ENCODE data around the gene PDE5A.
A peak's percentile ranks its signal among the peaks of the same experiment; 100 is the strongest.

PDE5A gene

GRCh38 chr4:119536572-119537528 is 91.8 kb downstream of the PDE5A start:
- TF ChIP-seq CTCF (conservative IDR thresholded peaks at IDR 0.05; ENCODE audit: low read length): no peak
- no peak overlapping the region for H3K4me3 ChIP-seq (ENCODE audit: low read length)
- peak; percentile 44 for DNase-seq (ENCODE audit: low read depth)

- no peak for DNase-seq (ENCODE audit: low read depth)
- no peak for TF ChIP-seq CTCF (conservative IDR thresholded peaks at IDR 0.05; ENCODE audit: low read length)
- H3K4me3 ChIP-seq (ENCODE audit: low read length): no peak overlapping the region
Measured at GRCh38 chr4:119532319-119532718, 96.3 kb downstream of the PDE5A start.

- no peak for DNase-seq (ENCODE audit: low read depth)
- no peak overlapping the region for H3K4me3 ChIP-seq (ENCODE audit: low read length)
Measured at GRCh38 chr4:119529788-119530187, 98.8 kb downstream of the PDE5A start.

GRCh38 chr4:119526786-119527550 is 101.6 kb downstream of the PDE5A start:
- no peak for TF ChIP-seq CTCF (conservative IDR thresholded peaks at IDR 0.05; ENCODE audit: low read length)
- peak; percentile 22 for DNase-seq (ENCODE audit: low read depth)
- no peak overlapping the region for H3K4me3 ChIP-seq (ENCODE audit: low read length)

More at GRCh38 chr4:119529788-119530187, 98.8 kb downstream of the PDE5A start:
- no peak for TF ChIP-seq CTCF (conservative IDR thresholded peaks at IDR 0.05; ENCODE audit: low read length)

- H3K4me3 ChIP-seq (ENCODE audit: low read length): no peak overlapping the region
- DNase-seq (ENCODE audit: low read depth): peak; percentile 25
- TF ChIP-seq CTCF (conservative IDR thresholded peaks at IDR 0.05; ENCODE audit: low read length): no peak
Measured at GRCh38 chr4:119525771-119526712, 102.6 kb downstream of the PDE5A start.

GRCh38 chr4:119525005-119525749 is 103.4 kb downstream of the PDE5A start:
- H3K4me3 ChIP-seq (ENCODE audit: low read length): no peak overlapping the region
- TF ChIP-seq CTCF (conservative IDR thresholded peaks at IDR 0.05; ENCODE audit: low read length): no peak
- DNase-seq (ENCODE audit: low read depth): peak; percentile 82

Measured in AG10803 (cell line).